GM03348 (cell line): ENCODE data around the gene PGPEP1.
"Not testable (repeated sequence)": the region's sequence is repeated elsewhere in the genome, so short reads cannot be mapped to it uniquely, and the experiment has no call there.

Experiments
- DNase-seq: peaks from one replicate; pipeline ENCODE4 v3.0.0; 2012; ENCODE audit warnings: low spot score

The PGPEP1 gene

GRCh38 chr19:18308051-18308947, 32.1 kb upstream of the PGPEP1 start:
- DNase-seq, result no peak

GRCh38 chr19:18308948-18309325, 31.5 kb upstream of the PGPEP1 start:
- DNase-seq, result peak; percentile 1

GRCh38 chr19:18309525-18310064, 30.8 kb upstream of the PGPEP1 start:
- peak; percentile 1 for DNase-seq

- DNase-seq, result peak; percentile 1
Measured at GRCh38 chr19:18310118-18310909, 30.1 kb upstream of the PGPEP1 start.

GRCh38 chr19:18310966-18311365, 29.4 kb upstream of the PGPEP1 start:
- no peak for DNase-seq

- no peak for DNase-seq
Measured at GRCh38 chr19:18311502-18312091, 28.8 kb upstream of the PGPEP1 start.

- DNase-seq, result peak; percentile 0
Measured at GRCh38 chr19:18312092-18312534, 28.3 kb upstream of the PGPEP1 start.

- no peak for DNase-seq
Measured at GRCh38 chr19:18313398-18313797, 27.0 kb upstream of the PGPEP1 start.

GRCh38 chr19:18317961-18318800, 22.2 kb upstream of the PGPEP1 start:
- peak; percentile 2 for DNase-seq

GRCh38 chr19:18319591-18320135, 20.7 kb upstream of the PGPEP1 start:
- DNase-seq, result no peak

GRCh38 chr19:18320865-18321733, 19.3 kb upstream of the PGPEP1 start:
- no peak for DNase-seq

GRCh38 chr19:18321734-18322102, 18.7 kb upstream of the PGPEP1 start:
- no peak for DNase-seq

GRCh38 chr19:18322318-18322758, 18.1 kb upstream of the PGPEP1 start:
- peak; percentile 74 for DNase-seq

- DNase-seq, result peak; percentile 99
Measured at GRCh38 chr19:18322759-18323460, 17.5 kb upstream of the PGPEP1 start, which contains the start of gene LSM4. TSS of gene LSM4 (minus strand) at chr19:18323076. CDS start at chr19:18323020, 56 bp downstream.

- not testable (repeated sequence) for DNase-seq
Measured at GRCh38 chr19:18324373-18324731, 16.0 kb upstream of the PGPEP1 start.

GRCh38 chr19:18326772-18327171, 13.6 kb upstream of the PGPEP1 start:
- no peak for DNase-seq

- peak; percentile 98 for DNase-seq
Measured at GRCh38 chr19:18328340-18329034, 11.9 kb upstream of the PGPEP1 start.

GRCh38 chr19:18329035-18329376, 11.4 kb upstream of the PGPEP1 start:
- no peak for DNase-seq

GRCh38 chr19:18330868-18331267, 9.5 kb upstream of the PGPEP1 start:
- DNase-seq, result no peak
